AG09309 (cell line): ENCODE data around the gene STARD8.
"Not testable (repeated sequence)": the region's sequence is repeated elsewhere in the genome, so short reads cannot be mapped to it uniquely, and the experiment has no call there.

ENCODE experiments used
- DNase-seq: peaks from one replicate; pipeline ENCODE4 v3.0.0-alpha.2; 2010; ENCODE audit warnings: low read depth
- H3K4me3 ChIP-seq: 2 replicates; pipeline ENCODE4 v1.5.1; 2011; ENCODE audit warnings: mild to moderate bottlenecking, low read depth, low read length, moderate library complexity; ENCODE audit not compliant: control insufficient read depth
- CTCF ChIP-seq: IDR thresholded peaks from 2 replicates; pipeline ENCODE4 v1.5.1; 2011; ENCODE audit warnings: mild to moderate bottlenecking, low read depth, low read length, inconsistent platforms; ENCODE audit not compliant: insufficient read depth, control insufficient read depth; ENCODE audit errors: missing control alignments

Gene STARD8

DNA sequence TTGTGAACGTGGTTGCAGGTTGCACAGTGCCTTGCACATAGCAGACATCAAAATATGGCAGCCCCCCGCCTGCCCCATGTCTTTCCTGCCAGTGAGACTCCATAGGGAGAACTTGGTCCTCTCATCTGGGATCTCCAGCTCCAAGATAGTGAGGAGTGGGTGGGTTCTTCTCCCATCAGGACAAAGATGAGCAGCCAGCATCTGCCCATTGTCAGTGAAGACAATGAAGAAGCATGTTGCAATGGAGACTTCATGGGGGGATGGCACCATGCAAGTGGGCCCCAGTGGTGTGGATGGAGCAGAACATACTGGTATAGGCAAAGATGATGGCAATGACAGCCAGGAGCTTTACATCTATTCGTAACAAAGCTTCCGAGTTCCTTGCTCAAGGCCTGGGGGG, 80.2 kb downstream of the STARD8 start:
- DNase-seq, result no peak
- TF ChIP-seq CTCF, result no peak
- H3K4me3 ChIP-seq, result no peak overlapping the region

DNA sequence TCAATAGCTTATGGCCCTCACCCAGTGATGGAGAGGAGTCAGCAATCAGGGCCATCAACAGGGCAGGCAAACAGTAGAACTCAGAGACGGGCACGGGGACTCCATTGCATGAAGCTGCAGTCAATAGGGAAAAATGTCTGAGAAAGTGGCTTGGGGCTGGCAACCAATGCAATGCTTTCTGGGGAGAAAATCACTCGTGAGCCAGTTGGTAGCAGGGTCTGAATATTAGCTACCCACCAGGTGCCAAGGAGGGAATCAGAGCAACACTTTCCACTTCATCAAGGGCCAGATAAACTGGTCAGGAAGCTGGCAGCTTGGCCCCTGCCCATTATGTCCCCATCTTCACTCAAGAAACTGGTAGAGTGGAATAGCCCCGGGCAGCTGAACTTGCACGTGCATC, 80.7 kb downstream of the STARD8 start:
- no peak overlapping the region for H3K4me3 ChIP-seq
- TF ChIP-seq CTCF, result no peak
- no peak for DNase-seq

DNA sequence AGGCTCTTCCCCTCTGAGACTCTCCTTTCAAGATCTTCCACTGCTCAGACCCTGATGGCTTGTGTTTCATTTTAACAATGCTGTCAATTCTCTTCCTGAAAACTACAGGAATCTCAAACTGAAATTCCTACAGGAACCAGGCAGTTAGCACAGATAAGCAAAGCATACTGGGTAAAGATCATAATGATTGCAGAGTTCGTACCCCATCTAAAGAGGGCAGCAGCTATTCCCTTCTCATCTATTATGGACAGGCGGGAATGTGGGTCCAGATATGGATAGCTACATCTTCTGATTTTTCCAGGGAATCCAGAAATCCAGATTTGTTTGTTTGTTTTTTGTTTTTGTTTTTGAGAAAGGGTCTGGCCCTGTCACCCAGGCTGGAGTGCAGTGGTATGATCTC, 83.8 kb downstream of the STARD8 start:
- H3K4me3 ChIP-seq, result no peak overlapping the region
- TF ChIP-seq CTCF, result no peak
- no peak for DNase-seq

GRCh38 chrX:68732906-68733493, 85.5 kb downstream of the STARD8 start:
- no peak overlapping the region for H3K4me3 ChIP-seq
- no peak for DNase-seq
- TF ChIP-seq CTCF, result peak; percentile 78

GRCh38 chrX:68735266-68735665, 87.8 kb downstream of the STARD8 start:
- DNase-seq, result no peak
- no peak overlapping the region for H3K4me3 ChIP-seq
- TF ChIP-seq CTCF, result no peak

GRCh38 chrX:68741864-68742263, 94.4 kb downstream of the STARD8 start:
- not testable (repeated sequence) for DNase-seq, H3K4me3 ChIP-seq

DNA sequence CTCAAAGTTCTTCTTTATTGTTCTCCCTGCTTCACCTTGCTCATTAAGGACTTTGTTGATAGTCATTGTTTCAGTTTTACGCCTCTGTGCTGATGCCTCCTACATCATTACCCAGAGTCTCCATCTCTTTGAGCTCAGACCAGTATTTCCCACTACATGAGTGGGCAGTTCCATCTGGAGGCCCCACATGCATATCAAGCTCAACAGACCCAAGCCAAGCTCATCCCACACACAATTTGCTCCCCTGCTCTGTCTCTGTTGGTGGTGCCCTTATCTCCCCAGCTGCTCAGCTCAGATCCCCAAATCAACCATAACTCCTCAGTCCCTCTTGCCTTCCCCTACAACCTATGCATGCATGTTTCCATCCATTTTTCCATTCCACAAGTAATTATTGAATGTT, 96.3 kb downstream of the STARD8 start:
- no peak for TF ChIP-seq CTCF
- H3K4me3 ChIP-seq, result no peak overlapping the region
- no peak for DNase-seq
